Stimulated activated CD8-positive, alpha-beta memory T cell treated with anti-CD3 and anti-CD28 coated beads, Interleukin-4, amount 100 ng/mL, for 1 hour (primary cell): ENCODE results near the gene ACTG2.
"Not testable (repeated sequence)": the region's sequence is repeated elsewhere in the genome, so short reads cannot be mapped to it uniquely, and the experiment has no call there.

ENCODE experiments used
- DNase-seq, 2 donors: peaks; one replicate each; pipeline ENCODE4 v3.0.0-alpha.2; 2020; ENCODE audit warnings: low read depth in 2 of 2, low spot score in 1 of 2

Gene ACTG2

DNA sequence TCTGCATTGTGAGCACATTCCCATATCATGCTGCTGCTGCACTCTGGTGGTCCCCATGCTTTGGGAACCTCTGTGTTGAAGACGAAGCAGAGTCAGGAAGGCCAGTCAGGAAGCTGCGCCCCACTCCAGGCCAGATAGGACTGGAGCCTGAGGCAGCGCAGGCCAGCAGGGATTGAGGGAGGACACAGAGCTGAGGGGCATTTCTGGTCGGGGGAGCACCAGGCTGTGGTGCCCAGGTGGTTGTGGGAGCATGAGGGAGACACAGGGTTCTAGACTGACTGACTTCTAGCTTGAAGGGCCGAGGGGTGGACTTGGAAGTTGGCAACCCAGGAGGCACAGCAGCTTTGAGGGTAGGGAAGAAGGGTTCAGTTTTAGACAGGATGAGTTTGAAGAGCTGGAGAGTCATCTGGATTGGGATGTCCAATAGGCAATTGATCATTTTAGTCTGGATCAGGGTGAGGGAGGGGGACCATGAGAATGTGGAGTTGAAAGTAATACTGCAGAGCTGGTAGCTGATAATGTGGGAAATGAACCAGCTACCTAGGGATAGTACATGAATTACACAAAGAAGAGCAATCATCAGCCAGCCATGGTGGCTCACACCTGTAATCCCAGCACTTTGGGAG lies 1.4 kb upstream of the ACTG2 start:
- no peak for DNase-seq

- no peak for DNase-seq
These were observed 1.1 kb downstream of the ACTG2 start for GRCh38 chr2:73893764-73894474.

DNA sequence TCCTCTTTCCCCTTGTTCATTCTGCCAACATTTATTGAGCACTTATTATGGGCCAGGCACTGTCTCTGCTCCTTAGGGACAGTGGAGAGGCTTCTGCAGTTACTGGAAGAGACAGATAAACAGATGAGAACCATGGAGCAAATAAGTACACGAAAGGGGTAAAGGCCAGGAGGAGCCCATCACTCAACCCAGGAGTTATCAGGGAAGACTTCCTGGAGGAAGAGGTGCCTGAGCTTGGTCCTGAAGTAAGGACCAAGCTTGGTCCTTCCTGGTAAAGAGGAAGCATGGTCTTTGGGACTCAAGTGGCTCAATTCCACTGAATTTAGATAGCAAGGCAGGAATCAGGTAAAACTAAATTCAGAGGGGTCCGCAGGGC lies 1.7 kb downstream of the ACTG2 start:
- DNase-seq: no peak

DNA sequence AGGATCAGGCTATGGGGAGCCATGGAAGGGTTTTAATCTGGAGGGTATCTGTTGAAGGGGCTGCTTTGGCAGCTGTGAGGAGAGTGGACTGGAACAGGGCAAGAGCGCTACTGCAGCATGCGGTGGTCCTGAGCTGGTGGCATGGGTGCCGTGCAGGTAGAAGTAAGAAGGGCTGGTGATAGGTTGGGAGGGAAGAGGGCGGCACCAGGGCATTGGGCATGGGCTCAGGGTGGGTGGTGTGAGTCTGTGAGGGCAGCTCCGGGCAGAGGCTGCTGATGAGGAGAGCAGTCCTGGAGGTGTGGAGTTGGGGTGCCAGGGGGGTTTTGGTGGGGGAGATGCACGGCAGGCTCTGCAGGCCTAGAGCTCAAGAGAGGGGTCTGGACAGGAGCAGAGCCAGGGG lies 2.1 kb downstream of the ACTG2 start:
- no peak for DNase-seq

GRCh38 chr2:73895473-73895872 lies 2.7 kb downstream of the ACTG2 start:
- DNase-seq: no peak

DNA sequence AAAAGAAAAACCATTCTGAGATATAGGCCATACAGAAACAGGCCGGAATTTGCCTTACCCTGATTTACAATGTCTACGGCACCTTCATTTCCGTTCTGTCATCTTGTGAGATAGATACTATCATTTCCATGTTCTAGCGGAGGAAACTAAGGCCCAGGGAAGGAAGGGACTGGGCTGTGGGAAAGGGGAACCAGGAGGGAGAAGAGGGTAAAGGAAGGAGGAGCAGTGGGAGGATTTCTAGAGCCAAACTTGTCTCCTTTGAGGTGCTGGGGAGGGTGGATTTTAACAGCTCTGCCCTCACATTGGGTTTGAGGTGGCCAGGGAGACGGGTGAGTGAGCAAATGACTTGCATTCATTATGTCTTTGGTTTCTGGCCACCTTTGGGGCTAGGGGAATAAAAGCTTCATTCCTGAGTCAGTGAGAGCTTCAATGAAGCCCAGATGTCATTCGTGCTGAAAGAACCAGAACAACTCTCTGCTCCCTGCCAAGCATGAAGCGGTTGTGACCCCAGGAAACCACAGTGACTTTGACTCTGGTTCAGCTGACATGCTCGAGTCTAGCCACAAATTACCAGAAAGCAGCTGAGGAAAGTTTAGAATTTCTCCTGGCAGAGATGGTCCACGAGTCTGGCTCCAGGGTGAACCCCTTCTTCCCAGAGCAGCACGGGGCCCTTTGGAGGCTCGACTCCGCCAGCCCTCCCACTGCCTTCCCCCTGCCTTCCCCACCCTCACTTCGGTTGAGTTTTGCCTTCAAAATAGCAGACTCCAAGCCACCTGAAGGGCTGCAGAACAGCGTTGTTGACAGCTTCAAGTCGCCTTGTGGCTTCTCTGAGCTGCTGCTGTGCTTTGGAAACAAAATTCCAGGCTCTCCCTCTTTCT lies 3.8 kb downstream of the ACTG2 start:
- peak in 1 of 2 donors; percentile 5 for DNase-seq

GRCh38 chr2:73897240-73897583 lies 4.4 kb downstream of the ACTG2 start:
- no peak for DNase-seq

- no peak for DNase-seq
These were observed 5.1 kb downstream of the ACTG2 start for GRCh38 chr2:73897934-73898333.

DNA sequence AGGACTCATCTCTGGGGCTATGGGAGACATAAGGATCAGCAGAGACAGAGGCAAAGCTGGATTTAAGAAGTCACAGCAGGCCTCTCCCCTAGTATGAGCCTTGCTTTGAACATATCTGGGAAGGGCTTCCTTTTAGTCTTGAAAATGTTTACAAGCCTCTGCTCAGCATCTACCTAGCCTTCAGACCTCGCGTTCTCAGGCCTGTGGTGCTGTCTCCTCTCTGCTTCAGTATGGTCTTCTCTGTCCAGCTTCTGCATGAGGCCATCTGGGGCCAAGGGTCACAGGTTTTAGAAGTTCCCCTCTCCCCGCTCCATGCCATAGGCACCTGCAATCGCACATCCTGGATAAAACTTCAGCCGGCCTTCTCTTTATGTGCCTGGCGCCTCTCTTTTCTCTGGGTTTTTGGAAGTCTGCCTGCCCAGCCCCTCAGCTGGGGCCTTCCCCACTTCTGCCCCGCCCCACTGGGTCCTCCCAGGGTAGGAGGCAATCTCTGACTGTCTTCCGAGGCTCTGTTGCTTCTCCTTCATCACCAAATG lies 7.1 kb downstream of the ACTG2 start:
- DNase-seq: no peak

- DNase-seq: no peak
These were observed 8.3 kb downstream of the ACTG2 start for GRCh38 chr2:73901143-73901542.

- no peak for DNase-seq
These were observed 9.5 kb downstream of the ACTG2 start for GRCh38 chr2:73902284-73902683.

GRCh38 chr2:73903313-73903712 lies 10.5 kb downstream of the ACTG2 start:
- no peak for DNase-seq

DNA sequence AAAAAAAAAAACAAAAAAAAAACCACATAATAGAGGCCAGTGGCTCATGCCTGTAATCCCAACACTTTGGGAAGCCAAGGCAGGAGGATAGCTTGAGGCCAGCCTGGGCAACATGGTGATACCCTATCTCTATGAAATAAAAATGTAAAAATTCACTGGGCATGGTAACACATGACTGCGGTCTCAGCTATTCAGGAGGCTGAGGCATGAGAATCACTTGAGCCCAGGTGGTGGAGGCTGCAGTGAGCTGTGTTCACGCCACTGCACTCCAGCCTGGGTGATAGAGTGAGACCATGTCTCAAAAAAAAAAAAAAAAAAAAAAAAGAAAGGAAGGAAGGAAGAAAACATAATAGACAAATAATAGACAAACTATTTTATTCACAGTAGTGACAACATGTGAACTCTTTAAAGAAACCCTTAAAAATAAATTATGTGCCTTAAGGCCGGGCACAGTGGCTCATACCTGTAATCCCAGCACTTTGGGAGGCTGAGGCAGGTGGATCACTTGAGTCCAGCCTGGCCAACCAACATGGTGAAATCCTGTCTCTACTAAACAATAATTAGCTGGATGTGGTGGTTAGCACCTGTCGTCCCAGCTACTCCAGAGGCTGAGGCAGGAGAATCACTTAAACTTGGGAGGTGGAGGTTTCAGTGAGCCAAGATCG lies 11.3 kb downstream of the ACTG2 start:
- not testable (repeated sequence) for DNase-seq

DNA sequence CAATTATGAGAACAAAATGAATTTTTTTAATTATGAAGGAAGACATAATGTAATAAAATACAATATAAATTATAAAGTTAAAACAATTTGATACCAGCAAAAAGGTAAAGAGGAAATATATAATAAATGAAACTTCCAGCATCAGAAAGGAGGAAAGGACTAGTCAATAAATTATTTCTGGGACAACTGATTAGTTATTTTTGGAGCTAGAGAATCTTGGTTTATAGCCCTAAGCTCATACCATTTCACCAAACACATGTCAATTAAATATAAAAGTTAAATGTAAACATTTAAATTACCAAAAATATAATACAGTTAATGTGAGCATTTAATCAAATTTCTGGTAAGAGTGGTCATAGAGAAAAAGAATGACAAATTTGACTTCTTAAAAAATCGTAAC lies 12.1 kb downstream of the ACTG2 start:
- no peak for DNase-seq

- no peak for DNase-seq
These were observed 14.2 kb downstream of the ACTG2 start for GRCh38 chr2:73906847-73907505.

- DNase-seq: no peak
These were observed 15.1 kb downstream of the ACTG2 start for GRCh38 chr2:73907840-73908452.

- no peak for DNase-seq
These were observed 16.2 kb downstream of the ACTG2 start for GRCh38 chr2:73908689-73909652.

DNA sequence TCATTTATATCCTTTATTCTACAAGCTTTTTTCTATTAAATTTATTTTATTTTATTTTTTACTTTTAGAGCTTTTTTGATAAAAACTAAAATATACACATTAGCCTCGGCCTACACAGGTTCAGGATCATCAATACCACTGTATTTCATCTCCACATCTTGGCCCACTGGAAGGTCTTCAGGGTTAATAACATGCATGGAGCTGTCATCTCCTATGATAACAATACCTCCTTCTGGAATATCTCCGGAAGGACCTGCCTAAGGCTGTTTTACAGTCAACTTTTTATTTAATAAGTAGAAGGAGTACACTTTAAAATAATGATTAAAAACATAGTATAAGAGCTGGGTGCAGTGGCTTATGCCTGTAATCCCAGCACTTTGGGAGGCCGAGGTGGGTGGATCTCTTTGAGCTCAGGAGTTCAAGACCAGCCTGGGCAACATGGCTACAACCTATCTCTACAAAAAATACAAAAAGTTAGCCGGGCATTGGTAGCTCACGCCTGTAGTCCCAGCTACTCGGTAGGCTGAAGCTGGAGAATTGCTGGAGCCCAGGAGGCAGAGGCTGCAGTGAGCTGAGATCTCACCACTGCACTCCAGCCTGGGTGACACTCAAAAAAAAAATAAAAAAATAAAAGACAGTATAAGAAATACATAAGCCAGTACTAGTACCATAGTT lies 18.2 kb downstream of the ACTG2 start:
- DNase-seq: no peak
